ENCODE data around the gene ATL2.

Gene ATL2

GRCh38 chr2:38244301-38244700 is 132.8 kb downstream of the ATL2 start:
- no peak for DNase-seq (ENCODE audit: low spot score)
- TF ChIP-seq CTCF (IDR thresholded peaks at IDR 0.05; ENCODE audit: extremely low read depth, missing control alignments): no peak

Data from GM20000 (cell line).